Hepatocyte (in vitro differentiated cells): ENCODE results near the gene RAF1. TPM values are rescaled to one million over a fixed set of nuclear protein-coding genes. Genes with fewer than 3 reads are reported as not detected.

Experiments
- DNase-seq: peaks from one replicate; pipeline ENCODE4 v3.0.0-alpha.2; 2016; ENCODE audit warnings: low spot score
- H2AFZ ChIP-seq: fragments of 200-600 bp; sonication (generic); 2 replicates; pipeline ENCODE4 v1.6.0; 2016; ENCODE audit warnings: antibody characterized with exemption, mild to moderate bottlenecking
- H3K27ac ChIP-seq: fragments of 200-600 bp; sonication (generic); 2 replicates; pipeline ENCODE4 v1.5.1; 2016; ENCODE audit warnings: mild to moderate bottlenecking
- H3K27me3 ChIP-seq: fragments of 200-600 bp; sonication (generic); 2 replicates; pipeline ENCODE4 v1.6.1; 2016
- H3K36me3 ChIP-seq: fragments of 200-600 bp; sonication (generic); replicated peaks from 2 replicates; pipeline ENCODE4 v1.5.1; 2016; ENCODE audit warnings: low read depth; ENCODE audit not compliant: insufficient read depth
- H3K4me1 ChIP-seq: fragments of 200-600 bp; sonication (generic); 2 replicates; pipeline ENCODE4 v1.5.1; 2016; ENCODE audit warnings: mild to moderate bottlenecking, moderate library complexity; ENCODE audit not compliant: insufficient read depth
- H3K4me2 ChIP-seq: fragments of 200-600 bp; sonication (generic); 2 replicates; pipeline ENCODE4 v1.6.0; 2016
- H3K4me3 ChIP-seq: fragments of 200-600 bp; sonication (generic); 2 replicates; pipeline ENCODE4 v1.5.1; 2016; ENCODE audit warnings: mild to moderate bottlenecking
- H3K79me2 ChIP-seq: fragments of 200-600 bp; sonication (generic); 2 replicates; pipeline ENCODE4 v1.6.0; 2017; ENCODE audit warnings: mild to moderate bottlenecking
- H3K9me2 ChIP-seq: fragments of 200-600 bp; sonication (generic); replicated peaks from 2 replicates; pipeline ENCODE4 v1.6.0; 2017; ENCODE audit warnings: mild to moderate bottlenecking; ENCODE audit not compliant: insufficient read depth
- H3K9me3 ChIP-seq: fragments of 200-600 bp; sonication (generic); 2 replicates; pipeline ENCODE4 v1.5.1; 2016; ENCODE audit warnings: low read depth, mild to moderate bottlenecking
- H4K20me1 ChIP-seq: fragments of 200-600 bp; sonication (generic); 2 replicates; pipeline ENCODE4 v1.6.0; 2016; ENCODE audit warnings: mild to moderate bottlenecking; ENCODE audit not compliant: insufficient read depth, poor library complexity, severe bottlenecking
- EZH2 ChIP-seq: fragments of 200-600 bp; sonication (generic); IDR thresholded peaks from 2 replicates; pipeline ENCODE4 v1.6.1; 2016; ENCODE audit warnings: antibody characterized with exemption, mild to moderate bottlenecking, borderline replicate concordance
- EZH2phosphoT487 ChIP-seq: fragments of 200-600 bp; sonication (generic); IDR thresholded peaks from one replicate; pipeline ENCODE4 v1.6.1; 2018; ENCODE audit warnings: antibody characterized with exemption, mild to moderate bottlenecking, low read depth, moderate library complexity; ENCODE audit not compliant: unreplicated experiment, severe bottlenecking
- WGBS: methylation state at CpG from one replicate; pipeline ENCODE4 v1.1.6; 2016; ENCODE audit warnings: low lambda C conversion rate; ENCODE audit errors: missing lambda C conversion rate; 5-methylcytosine and 5-hydroxymethylcytosine counted together
- polyA plus RNA-seq: library from polyadenylated mRNA; unstranded; fragments of >200 nt; fragmentation: Nextera tagmentation; extraction: Ambion mirVana; gene quantifications from 2 replicates; pipeline ENCODE4 v1.2.1, GENCODE V29; 2016
- total RNA-seq: library from RNA; depleted of rRNA; stranded (reverse); fragments of >200 nt; gene quantifications from 2 replicates; pipeline ENCODE4 v1.2.3, GENCODE V29; 2014
- TF ChIP-seq, protein P1 (sequence below): fragments of 200-600 bp; sonication (generic); IDR thresholded peaks from 2 replicates; pipeline ENCODE4 v1.5.1; 2016; ENCODE audit warnings: antibody characterized with exemption, mild to moderate bottlenecking; ENCODE audit not compliant: poor library complexity

The RAF1 gene
- total and polyA plus RNA-seq, 2 experiments from 2014 or later = 79.8 to 118 TPM

DNA sequence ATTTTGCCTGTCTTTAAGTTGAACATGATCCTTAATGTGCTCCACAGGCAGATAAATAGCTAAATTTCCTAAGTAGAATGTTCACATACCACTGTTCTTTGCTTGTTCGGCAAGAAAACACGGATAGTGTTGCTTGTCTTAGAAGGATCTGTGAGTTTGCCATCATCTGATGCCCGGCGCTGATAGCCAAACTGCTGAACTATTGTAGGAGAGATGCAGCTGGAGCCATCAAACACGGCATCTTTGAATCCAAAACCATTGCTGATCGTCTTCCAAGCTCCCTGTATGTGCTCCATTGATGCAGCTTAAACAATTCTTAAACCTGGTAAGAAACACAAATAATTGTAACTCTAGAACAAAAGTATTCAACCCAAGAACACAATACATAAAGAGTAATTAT is 45.5 kb downstream of the RAF1 start:
- WGBS = 95% methylated on average over 6 of the region's 6 CpGs
- Histone ChIP-seq H3K9me3 (no peaks in the 10 kb centered on the region), H4K20me1 (peaks cover 71% of the 10 kb centered on the region), H3K4me2 (no peak overlapping the region), H3K79me2 (peaks cover 99% of the 10 kb centered on the region), H2AFZ (no peak overlapping the region), H3K27me3 (no peaks in the 10 kb centered on the region), H3K4me3 (no peak overlapping the region), H3K36me3 (no peaks in the 10 kb centered on the region), H3K9me2 (no peaks in the 10 kb centered on the region), H3K27ac (no peak overlapping the region), H3K4me1 (peaks cover 7% of the 10 kb centered on the region)
- no peak for TF ChIP-seq EZH2phosphoT487
- no peak for TF ChIP-seq EZH2
- TF ChIP-seq, protein P1, sequence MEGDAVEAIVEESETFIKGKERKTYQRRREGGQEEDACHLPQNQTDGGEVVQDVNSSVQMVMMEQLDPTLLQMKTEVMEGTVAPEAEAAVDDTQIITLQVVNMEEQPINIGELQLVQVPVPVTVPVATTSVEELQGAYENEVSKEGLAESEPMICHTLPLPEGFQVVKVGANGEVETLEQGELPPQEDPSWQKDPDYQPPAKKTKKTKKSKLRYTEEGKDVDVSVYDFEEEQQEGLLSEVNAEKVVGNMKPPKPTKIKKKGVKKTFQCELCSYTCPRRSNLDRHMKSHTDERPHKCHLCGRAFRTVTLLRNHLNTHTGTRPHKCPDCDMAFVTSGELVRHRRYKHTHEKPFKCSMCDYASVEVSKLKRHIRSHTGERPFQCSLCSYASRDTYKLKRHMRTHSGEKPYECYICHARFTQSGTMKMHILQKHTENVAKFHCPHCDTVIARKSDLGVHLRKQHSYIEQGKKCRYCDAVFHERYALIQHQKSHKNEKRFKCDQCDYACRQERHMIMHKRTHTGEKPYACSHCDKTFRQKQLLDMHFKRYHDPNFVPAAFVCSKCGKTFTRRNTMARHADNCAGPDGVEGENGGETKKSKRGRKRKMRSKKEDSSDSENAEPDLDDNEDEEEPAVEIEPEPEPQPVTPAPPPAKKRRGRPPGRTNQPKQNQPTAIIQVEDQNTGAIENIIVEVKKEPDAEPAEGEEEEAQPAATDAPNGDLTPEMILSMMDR = no peak
- no peak for DNase-seq

DNA sequence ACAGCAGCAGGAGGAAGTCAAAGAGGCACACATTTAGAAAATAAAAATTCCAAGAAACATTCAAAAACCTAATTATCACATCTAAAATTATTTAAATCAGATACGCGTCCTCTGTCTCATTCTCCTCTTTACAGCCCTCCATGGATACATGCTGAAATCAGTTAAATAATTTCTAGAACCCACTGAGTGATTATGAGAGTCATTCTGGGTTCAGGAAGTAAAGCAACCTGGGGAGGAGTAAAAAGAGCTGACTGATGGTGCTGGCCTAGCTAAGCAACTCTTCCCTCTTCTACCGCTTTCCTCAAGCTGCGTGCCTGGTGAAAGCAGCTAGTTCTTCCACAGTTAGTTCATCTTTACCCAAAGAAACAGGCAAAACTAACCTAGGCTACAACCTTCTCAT is 48.7 kb downstream of the RAF1 start:
- Histone ChIP-seq H3K4me1 (no peaks in the 10 kb centered on the region), H4K20me1 (peaks cover 58% of the 10 kb centered on the region), H3K27me3 (no peaks in the 10 kb centered on the region), H3K79me2 (peaks cover 98% of the 10 kb centered on the region), H3K27ac (no peak overlapping the region), H3K4me2 (no peak overlapping the region), H3K36me3 (no peaks in the 10 kb centered on the region), H3K9me2 (no peaks in the 10 kb centered on the region), H3K4me3 (no peak overlapping the region), H3K9me3 (no peaks in the 10 kb centered on the region), H2AFZ (no peak overlapping the region)
- TF ChIP-seq, protein P1 = no peak
- no peak for DNase-seq
- 97% methylated on average over 4 of the region's 4 CpGs for WGBS

DNA sequence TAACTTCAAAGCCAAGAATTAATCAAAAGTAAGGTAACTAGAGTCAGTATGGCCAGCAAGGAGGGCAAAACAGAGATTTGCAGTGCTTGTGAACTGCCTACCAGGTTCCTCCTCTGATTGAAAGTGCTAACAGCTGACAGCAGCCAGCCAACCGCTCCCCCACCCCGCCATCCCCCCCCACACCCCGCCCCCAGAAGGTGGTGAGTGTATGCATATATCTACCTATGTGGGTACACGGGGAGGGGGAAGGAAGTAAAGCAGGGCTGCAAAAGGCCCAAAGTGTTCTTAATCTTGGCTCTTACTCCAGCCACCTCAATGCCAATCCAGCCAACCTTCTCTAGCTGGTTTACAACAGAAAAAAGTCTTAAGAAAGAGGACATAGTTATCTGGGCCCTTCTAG is 50.7 kb downstream of the RAF1 start:
- peaks cover 89% of the 10 kb centered on the region for H3K79me2 ChIP-seq
- no peak overlapping the region for H2AFZ ChIP-seq
- H3K4me1 ChIP-seq = no peaks in the 10 kb centered on the region
- DNase-seq = no peak
- TF ChIP-seq, protein P1 = no peak
- TF ChIP-seq EZH2phosphoT487 (no peak), EZH2 (no peak)
- H3K27ac ChIP-seq = no peak overlapping the region
- H3K4me3 ChIP-seq = no peak overlapping the region
- H3K9me3 ChIP-seq = no peaks in the 10 kb centered on the region
- H3K27me3 ChIP-seq = no peaks in the 10 kb centered on the region
- no peak overlapping the region for H3K4me2 ChIP-seq
- H3K9me2 ChIP-seq = no peaks in the 10 kb centered on the region
- peaks cover 44% of the 10 kb centered on the region for H4K20me1 ChIP-seq
- 79% methylated on average over 4 of the region's 4 CpGs for WGBS
- H3K36me3 ChIP-seq = no peaks in the 10 kb centered on the region
